ENCODE results near the gene MYCBP2.
"Not testable (repeated sequence)": the region's sequence is repeated elsewhere in the genome, so short reads cannot be mapped to it uniquely, and the experiment has no call there.

The MYCBP2 gene

DNA sequence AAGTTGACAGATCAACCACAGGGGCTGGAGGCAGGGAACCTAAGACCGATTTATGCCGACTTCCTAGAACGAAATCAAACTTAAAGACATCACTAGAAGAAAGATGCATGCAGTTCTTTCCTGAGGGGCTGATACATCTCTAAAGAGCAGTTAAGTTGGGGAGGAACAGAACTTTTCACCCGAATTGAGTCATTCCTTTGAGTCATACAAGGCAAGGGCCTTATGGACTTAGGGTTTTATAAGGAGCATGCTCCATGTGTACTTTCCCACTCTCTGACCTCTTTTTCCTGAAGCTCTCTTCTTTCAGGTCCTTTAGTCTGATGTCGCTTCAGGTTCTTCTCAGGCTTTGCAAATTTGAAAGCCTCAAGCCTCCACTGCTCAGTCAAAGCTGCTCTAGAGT lies 292.0 kb downstream of the MYCBP2 start:
- in situ Hi-C loops (cut with MboI; ENCODE audit: low sequenced_read_pairs), result no loop called here

DNA sequence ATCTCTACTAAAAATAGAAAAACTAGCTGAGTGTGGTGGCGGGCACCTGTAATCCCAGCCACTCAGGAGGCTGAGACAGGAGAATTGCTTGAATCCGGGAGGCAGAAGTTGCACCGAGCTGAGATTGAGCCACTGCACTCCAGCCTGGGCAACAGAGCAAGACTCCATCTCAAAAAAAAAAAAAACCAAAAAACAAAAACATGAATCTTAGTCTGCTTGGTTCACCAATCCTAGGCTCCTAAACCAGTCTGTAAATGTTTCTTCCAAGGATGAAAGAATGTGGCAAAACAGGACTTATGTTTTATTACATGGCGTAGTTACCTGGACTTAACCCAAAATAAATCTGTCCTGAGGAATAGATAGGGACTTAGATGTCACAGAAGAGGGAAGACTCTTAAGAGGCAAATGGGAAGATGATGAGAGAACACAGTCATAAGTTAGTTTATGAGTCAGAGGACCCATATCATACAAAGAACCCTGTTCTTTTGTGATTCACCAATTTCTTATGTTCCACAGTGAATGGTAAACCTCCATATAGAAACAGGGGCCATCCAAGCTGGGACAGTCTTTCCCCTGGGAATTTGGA lies 293.1 kb downstream of the MYCBP2 start:
- in situ Hi-C loops (cut with MboI; ENCODE audit: low sequenced_read_pairs), result no loop called here

DNA sequence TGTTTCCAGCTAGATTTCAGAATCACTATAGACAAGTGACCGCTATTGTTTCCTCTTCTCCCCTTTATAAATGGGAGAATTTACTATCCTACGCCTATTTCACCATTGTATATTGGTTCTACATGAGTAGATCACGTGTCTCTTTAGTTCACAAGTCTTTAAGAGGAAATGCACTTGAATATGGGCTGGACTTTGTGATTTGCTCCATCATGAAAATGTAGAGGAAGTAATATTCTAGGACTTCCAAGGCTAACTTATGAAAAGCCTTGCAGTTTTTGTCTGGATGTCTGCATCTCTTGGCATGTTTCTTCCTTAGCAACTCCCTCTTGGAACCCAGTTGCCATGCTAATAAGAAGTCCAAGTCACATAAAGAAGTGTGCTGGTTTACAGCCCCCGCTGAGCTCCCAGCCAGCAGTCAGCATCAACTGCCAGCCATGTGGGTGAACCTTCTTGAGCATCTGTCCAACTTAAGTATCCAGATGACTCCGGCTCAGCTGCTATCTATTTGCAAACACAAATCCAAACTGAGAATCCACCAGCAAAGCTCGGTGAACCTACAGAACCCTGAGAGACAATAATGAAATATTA lies 295.1 kb downstream of the MYCBP2 start:
- in situ Hi-C loops (cut with MboI; ENCODE audit: low sequenced_read_pairs), result no loop called here

DNA sequence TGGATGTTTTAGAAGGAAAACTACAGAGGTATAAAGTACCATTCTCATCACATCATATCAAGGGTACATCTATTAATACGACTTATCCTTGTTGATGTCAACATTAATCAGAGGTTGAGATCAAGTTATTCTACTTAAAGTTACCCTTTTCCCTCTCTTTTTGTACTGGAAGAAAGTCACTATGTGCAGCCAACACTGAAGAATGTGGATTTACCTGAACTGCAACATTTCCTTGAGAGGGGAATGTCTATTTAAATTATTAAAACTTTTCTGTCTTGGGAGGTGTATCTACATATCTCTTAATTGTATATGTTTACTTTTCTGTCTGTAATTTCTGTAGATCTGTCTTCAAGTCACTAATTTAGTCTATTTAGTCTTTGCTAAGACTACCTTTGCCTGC lies 297.5 kb downstream of the MYCBP2 start:
- in situ Hi-C loops (cut with MboI; ENCODE audit: low sequenced_read_pairs), result no loop called here

DNA sequence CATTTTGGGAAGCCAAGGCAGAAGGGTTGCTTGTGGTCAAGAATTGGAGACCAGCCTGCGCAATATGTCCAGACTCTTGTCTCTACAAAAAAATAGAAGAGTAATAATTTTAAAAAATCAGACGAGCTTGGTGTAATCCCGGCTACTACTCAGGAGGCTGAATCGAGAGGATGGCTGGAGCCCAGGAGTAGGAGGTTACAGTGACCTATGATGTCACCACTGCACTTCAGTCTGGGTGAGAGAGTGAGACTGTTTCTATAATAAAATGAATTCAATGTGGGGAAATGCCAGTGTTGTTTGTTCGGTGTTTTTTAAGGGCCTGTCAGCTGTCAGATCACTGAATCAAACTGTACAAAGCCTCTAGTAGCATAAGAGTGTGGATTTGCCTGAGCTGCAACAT lies 298.7 kb downstream of the MYCBP2 start:
- in situ Hi-C loops (cut with MboI; ENCODE audit: low sequenced_read_pairs), result no loop called here

DNA sequence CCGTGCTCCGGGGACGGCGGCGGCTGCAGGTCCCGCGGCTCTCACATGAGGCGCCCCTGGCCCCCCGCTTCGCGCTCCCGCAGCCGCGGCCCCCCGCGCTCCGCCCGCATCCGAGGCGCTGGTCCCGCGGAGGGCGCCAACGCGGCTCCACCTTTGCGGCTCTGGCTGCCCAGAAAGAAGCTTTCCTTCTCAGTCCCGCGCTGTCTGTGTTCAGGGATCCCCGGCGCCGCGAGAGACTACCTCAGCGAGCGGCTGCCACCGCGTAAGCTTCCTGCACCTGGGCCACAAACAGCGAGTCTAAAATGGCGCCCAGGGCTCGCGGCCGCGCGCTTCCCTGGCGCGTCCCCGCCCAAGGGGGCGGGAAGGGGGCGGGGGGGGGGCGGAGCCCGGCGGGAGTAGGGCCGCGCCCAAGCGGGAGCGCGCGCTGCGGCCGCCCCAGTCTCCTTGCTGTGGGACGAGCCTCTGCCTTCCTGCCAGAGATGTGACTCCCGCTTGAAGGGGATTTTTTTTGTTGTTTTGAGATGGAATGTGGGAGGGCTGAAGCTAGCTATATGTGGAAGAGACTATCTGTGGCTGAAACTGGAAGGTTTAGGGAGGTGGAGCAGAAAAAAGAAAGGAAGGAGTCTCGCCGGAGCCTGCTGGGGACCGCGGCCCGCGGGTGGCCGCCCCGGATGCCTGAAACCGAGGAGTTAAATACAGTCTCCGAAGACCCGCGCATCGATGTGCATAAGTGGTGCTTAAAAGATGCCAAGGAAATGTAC lies 299.9 kb downstream of the MYCBP2 start, which contains the start of gene FBXL3:
Gene FBXL3 (minus strand): TSS at position 299 of the 761 bp plus-strand sequence. CDS start 5,299 bp downstream, outside the sequence.
- in situ Hi-C loops (cut with MboI; ENCODE audit: low sequenced_read_pairs), result no loop called here

DNA sequence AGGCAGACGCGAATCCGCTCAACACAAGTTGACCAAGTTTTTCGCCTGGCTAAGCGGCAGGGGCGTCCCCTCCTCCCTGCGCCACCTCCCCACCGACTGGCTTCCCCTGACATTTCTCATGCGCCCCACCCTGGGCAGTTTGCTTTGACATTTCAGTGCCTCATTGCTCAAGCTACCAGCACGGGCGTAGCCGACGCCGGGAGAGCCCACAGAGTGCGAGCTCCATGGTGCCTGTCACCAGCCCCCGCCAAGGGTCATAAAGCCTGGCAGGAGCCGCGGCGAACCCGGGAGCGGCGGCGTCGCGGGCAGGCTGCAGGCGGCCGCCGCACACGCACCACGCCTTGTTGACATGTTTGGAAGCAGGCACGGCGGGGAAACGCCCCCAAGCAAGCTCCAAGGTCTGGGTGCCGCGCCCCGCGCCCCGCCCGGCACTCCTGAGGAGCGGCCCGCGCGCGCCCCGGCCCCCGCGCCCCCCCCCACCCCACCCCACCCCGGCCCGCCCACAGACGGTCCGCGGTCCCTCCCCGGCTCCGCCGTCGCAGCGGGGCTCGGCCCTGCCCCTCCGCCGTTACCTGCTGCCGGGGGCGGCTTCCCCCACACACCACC lies 300.5 kb downstream of the MYCBP2 start:
- in situ Hi-C loops (cut with MboI; ENCODE audit: low sequenced_read_pairs), result no loop called here

DNA sequence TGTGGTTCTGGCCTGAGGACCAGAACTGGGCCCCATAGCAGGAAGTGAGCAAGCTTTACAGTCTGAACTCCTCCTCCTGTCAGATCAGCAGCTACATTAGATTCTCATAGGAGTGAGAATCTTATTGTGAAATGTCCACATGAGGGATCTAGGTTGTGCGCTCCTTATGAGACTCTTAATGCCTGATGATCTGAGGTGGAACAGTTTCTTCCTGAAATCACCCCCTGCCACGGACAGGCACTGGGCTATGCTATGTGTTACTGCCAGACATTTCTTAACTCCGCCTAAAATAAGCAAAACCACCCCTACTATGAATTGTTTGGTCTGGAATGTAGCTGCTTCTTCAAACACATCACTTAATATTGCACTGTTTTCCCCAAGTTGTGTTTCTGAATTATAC lies 304.6 kb downstream of the MYCBP2 start:
- in situ Hi-C loops (cut with MboI; ENCODE audit: low sequenced_read_pairs), result no loop called here

DNA sequence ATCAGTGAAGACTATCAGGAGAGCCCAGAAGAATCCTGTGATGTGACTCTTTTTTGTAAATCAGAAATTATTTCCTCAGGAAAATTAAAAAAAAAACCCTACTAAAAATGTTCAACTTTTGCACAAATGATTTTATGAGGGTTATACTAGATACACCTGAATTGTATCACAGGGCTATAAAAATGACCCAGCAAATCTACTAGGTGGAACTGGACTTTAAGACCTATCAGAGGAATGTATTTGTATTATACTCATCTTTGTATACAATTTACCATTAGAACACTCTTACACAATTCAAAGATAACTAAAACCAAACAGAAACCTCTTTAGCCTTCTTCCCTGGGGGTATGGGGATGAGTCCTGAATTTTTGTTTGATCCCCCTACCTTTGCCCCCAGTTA lies 307.1 kb downstream of the MYCBP2 start:
- in situ Hi-C loops (cut with MboI; ENCODE audit: low sequenced_read_pairs), result no loop called here

DNA sequence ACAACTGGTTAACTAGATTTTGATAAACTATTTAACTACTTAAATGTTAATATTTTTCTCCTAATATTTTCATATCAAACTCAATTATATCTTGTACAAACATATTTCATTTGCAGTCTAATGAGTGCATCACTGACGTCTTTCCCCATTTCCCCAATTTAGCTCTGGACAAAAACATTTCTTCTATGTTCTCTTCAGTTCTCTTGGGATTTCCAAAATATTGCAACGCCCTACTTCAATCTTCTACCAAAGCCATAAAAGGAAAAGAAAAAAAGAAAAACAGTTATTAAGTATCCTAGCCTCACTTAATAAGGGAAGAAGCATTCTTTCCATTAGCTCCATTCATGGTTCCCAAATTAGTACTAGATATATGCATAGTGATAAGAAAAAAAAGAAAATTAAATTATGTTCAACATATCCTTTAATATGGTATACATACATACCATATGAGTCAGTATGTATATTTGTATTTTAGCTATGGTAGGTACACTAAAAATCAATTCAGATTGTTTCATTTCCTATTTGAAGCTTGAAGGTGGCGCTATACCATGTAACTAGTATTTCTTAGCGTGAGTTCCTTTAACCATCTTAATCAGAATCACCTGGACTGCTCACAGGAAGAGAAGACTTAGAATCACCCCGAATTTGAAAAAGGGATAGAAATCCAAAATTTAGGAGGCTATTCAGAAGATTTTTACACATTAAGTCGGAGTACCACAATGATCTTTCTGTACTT lies 309.8 kb downstream of the MYCBP2 start:
- in situ Hi-C loops (cut with MboI; ENCODE audit: low sequenced_read_pairs), result no loop called here

DNA sequence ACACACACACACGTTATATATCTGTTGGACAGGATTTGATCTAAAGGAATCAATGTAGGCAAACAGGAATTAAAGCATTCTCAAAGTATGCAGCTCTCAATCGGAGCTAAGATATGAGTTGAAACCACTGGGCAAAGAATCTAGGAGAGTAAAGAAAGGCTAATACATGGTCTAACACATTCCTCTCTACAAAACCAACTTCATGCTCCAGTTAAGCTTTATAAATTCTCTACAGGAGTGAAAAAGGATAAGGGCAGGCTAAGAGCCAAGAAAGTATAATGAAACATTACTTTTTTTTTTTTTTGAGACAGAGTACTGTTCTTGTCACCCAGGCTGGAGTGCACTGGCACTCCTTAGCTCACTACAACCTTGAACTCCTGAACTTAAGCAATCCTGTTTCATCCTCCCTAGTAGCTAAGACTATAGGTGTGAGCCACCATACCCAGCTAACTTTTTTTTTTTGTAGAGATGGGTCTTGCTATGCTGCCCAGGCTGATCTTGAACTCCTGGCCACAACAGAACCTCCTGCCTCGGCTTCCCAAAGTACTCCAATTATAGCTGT lies 310.6 kb downstream of the MYCBP2 start:
- in situ Hi-C loops (cut with MboI; ENCODE audit: low sequenced_read_pairs), result no loop called here

DNA sequence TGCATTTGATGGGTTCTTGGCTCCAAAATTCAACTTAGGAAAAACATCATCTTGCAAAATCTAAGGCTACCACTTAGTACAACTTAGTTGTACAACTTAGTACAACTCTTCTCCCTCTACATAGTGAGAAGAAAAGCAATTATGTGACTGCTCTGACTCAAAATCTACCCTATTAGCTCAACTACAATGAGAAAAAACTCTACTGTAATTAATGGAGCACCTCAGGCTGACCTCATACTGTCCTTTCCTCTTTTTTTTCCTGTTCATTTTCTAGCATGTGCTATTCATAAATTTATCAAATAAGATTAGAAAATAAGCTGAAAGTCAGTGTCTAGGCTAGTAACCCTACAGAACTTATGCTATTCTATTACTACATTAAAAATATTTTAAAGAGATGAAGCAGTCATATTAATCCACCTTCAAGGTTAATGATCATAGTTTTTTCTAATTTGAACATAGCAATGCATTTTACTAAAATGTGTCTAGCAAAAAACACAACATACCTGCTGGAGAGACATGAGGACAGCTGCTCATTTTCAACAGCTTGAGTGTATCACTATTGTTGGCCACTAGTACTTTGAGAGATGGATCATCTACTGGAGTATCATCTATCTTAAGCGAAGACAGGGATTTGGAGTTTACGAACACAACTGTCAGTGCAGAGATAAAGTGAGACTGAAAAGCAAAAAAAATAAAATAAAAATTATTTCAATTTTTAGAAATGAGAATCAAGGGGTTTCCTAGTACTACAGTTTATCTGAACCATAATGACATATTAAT lies 311.8 kb downstream of the MYCBP2 start:
- in situ Hi-C loops (cut with MboI; ENCODE audit: low sequenced_read_pairs), result no loop called here

DNA sequence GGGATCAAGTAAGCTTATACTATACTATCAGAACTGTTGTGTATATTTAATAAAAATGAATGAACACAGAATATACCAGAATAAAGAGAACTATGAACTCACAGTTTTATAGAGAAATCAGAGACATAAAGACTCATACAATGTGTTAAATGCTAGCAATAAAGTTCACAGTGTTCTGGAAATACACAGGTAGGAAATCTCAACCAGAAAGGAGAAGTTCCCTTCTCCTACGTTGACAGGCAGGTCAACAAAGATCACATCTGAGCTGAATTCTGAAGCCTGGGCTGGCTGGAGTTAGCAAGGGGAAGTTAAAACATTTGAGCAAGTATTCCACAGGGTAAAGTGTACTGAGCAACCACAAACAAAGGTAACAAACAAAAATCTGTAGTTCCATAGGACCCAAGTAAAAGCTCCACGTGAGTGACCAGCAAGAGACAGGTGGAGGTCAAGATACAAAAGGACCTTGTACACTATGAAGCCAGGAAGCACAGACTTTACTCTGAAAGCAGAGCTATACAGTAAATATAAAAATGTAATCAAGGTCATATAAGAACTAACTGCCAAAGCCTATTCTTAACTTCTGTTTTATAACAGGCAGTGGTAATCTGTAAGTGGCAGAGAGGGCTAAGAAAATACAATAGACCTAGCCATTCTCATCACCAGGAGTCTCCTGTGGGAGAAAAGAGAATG lies 312.9 kb downstream of the MYCBP2 start:
- in situ Hi-C loops (cut with MboI; ENCODE audit: low sequenced_read_pairs), result no loop called here

DNA sequence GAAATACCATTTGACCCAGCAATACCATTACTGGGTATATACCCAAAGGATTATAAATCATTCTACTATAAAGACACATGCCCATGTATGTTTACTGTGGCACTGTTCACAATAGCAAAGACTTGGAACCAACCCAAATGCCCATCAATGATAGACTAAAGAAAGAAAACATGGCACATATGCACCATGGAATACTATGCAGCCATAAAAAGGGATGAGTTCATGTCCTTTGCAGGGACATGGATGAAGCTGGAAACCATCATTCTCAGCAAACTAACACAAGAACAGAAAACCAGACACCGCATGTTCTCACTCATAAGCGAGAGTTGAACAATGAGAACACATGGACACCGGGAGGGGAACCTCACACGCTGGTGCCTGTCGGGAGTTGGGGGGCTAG lies 317.2 kb downstream of the MYCBP2 start:
- in situ Hi-C loops (cut with MboI; ENCODE audit: low sequenced_read_pairs), result not testable (repeated sequence)

DNA sequence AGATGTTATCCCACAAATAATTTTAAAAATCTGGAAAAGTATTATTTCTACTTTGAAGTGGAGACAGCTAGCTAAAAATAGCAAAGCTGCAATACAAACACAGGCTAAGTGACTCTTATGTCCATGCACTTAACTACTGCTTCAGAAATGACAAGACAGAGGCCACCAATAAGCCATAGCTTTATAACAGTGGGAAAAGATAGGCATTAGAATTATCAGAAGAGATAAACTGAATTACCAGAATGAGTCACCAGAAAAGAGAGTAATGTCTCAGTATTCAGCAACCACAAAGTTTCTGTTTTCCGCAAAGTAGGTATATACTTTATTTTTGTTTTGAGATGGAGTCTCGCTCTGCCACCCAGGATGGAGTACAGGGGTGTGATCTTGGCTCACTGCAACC lies 317.9 kb downstream of the MYCBP2 start:
- in situ Hi-C loops (cut with MboI; ENCODE audit: low sequenced_read_pairs), result no loop called here

DNA sequence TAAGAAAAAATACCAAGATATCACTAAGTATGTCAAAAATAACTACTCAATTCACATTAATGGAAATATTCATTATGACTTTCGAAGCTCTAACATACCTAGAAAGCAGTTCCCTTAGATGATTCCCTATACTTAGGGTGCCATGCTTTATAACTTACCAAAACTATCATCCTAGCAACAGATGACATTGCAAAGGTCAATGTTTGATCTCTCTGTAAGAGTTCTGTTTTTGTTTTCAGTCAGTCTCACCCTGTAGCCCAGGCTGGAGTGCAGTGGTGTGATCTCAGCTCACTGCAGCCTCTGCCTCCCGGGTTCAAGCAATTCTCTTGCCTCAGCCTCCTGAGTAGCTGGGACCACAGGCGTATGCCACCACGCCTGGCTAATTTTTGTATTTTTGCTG lies 318.6 kb downstream of the MYCBP2 start:
- in situ Hi-C loops (cut with MboI; ENCODE audit: low sequenced_read_pairs), result not testable (repeated sequence)

DNA sequence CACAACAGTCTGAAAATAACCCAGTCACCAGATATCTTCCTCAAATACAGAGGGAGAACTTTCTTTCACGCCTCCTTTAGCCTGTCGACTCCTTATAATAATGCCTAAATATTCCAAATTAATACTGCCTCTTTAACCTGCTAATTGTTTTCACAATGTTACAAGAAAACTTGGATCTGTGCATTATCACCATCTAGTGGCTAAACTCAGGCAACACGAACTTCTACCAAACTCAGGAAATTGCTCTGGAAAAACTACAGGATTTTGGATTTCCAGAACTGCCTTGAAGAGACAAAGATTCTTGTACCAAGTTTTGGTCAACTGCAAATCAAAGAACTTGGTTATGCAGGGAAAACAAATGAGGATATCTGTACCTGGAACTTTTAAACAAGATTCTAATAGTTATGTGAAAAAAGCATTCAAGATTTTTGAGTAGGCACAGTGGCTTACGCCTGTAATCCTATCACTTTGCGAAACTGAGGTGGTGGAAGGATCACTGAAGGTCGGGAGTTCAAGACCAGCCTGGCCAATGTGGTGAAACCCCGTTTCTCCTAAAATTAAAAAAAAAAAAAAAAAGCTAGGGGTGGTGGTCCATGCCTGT lies 324.2 kb downstream of the MYCBP2 start:
- in situ Hi-C loops (cut with MboI; ENCODE audit: low sequenced_read_pairs), result no loop called here

DNA sequence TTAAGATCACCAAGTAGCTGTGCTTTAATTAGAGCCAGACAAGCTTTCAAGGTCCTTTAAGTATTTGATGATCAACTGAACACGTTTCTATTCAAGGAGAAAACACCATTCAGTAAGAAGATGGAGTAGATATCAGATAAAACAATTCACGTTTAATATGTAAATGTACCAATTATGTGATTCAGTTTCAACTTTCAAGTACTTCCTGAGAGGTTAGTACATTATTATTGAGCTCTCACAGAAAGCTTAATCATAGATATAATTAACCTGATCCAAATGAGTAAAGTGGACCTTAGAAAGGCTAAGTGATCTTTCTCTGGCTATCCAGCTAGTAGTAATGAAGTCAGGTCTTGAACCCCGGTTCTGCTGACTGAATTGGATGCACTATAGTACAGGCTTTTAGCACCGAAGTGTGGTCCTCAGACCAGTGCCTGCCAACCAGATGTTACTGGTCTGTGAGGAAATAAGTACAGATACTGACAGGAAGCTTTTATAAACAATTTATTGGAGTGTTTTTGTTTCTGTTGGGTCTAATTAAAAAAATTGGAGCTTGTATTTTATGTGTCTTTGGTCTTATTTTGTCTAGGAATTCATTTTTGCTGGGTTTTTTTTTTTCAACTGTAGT lies 324.8 kb downstream of the MYCBP2 start:
- in situ Hi-C loops (cut with MboI; ENCODE audit: low sequenced_read_pairs), result no loop called here

DNA sequence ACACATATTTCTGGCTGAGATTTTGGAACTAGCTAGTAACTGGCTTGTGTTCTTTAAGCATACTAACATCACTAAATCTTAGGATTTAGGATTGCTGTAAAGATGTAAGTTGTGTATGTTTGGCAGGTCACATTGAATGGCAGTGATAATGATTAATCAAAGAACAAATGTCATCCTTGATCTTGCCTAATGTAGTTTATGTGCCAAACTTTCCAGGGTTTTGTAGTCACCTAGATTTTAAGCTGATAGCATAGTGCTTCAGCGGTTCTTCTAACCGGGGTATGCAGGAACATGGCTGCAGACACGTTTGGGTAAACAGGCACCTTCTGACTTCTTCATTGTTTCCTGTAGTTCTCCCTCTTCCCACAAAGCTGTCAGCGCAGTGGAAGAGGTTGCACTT lies 325.4 kb downstream of the MYCBP2 start:
- in situ Hi-C loops (cut with MboI; ENCODE audit: low sequenced_read_pairs), result no loop called here
